DMS 273 (cell line): ENCODE data around the gene LAYN.

ENCODE experiments used
- DNase-seq: peaks from one replicate; lab custom pipeline; 2025; ENCODE audit not compliant: unreplicated experiment; lab: John Stamatoyannopoulos, UW

The LAYN gene

GRCh38 chr11:111591187-111591960 lies 50.9 kb downstream of the LAYN start:
- no peak for DNase-seq

- no peak for DNase-seq
These were observed 52.0 kb downstream of the LAYN start for GRCh38 chr11:111592491-111592890.

- DNase-seq, result no peak
These were observed 55.8 kb downstream of the LAYN start for GRCh38 chr11:111596319-111596718.

- DNase-seq, result no peak
These were observed 57.6 kb downstream of the LAYN start for GRCh38 chr11:111598148-111598547.

GRCh38 chr11:111598559-111598958 lies 58.0 kb downstream of the LAYN start:
- peak; percentile 2 for DNase-seq

- no peak for DNase-seq
These were observed 61.1 kb downstream of the LAYN start for GRCh38 chr11:111601636-111601978.

GRCh38 chr11:111601979-111602864 lies 61.7 kb downstream of the LAYN start, which contains the start of gene SIK2:
Gene SIK2 (plus strand): TSS chr11:111602449. CDS start chr11:111602564, 115 bp downstream.
- peak; percentile 97 for DNase-seq

- peak; percentile 73 for DNase-seq
These were observed 62.5 kb downstream of the LAYN start for GRCh38 chr11:111602865-111603610.

- DNase-seq, result peak; percentile 21
These were observed 63.2 kb downstream of the LAYN start for GRCh38 chr11:111603611-111604130.

- DNase-seq, result peak; percentile 66
These were observed 64.0 kb downstream of the LAYN start for GRCh38 chr11:111604392-111605009.

GRCh38 chr11:111605681-111606080 lies 65.2 kb downstream of the LAYN start:
- DNase-seq, result no peak

- DNase-seq, result no peak
These were observed 66.5 kb downstream of the LAYN start for GRCh38 chr11:111606986-111607385.

- DNase-seq, result no peak
These were observed 67.2 kb downstream of the LAYN start for GRCh38 chr11:111607751-111608150.
